T47D (cell line): ENCODE results near the gene BPNT1.
"Not testable (repeated sequence)": the region's sequence is repeated elsewhere in the genome, so short reads cannot be mapped to it uniquely, and the experiment has no call there.

Experiments used
- DNase-seq, 2 experiments: peaks; one replicate each; pipeline versions ENCODE4 v3.0.0 to v3.0.0-alpha.2; 2011 to 2012; ENCODE audit warnings: low read depth in 1 of 2, low spot score in 1 of 2
- JUND ChIP-seq: IDR thresholded peaks from 2 replicates; pipeline ENCODE4 v1.6.1; 2012; ENCODE audit warnings: low read depth
- in situ Hi-C: cut with HindIII; loops from 2 replicates; pipeline ENCODE4 v1.10.0; 2016; ENCODE audit warnings: low sequenced_read_pairs, low pct_unique_long_range_greater_than_20kb

BPNT1 gene

DNA sequence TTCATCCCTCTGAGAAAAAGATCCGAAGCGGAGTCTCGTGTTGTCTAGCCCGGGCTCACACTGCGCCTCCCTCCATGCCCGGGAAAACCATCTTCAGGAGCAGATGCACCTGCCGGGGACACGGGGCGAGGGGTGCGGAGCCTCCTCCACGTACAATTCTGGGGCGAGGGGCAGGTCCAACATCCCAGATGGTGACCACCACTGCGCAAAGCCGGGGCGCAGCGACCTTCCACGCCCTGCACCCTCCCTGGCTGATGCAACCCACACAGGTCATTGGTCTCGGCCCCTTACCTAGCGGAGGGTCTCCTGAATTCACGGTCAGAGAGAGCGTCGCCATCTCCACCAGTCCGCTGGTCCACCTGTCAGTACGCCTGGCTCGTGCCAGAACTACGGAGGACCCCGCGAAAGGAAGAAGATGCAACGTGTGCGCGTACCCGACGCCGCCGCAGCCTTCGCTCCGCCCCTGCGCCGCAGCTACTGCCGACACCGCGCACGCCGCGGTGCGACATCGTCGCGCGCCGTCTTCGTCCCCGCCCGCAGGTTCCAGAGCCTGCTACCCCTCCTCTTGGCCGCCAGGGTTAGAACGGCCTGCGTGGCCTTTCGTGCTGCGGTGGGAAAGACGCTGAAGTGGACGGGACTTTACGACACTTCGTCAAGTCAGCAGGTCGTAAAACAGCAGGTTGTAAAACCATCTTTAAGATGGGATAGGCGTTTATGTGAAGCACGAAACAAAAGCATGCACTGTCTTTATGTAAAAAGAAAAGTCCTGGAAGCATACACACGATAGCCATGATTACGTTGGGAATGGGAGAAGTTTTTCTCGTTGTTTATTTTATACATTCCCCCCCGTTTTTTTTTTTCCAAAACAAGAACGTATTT is 43.3 kb downstream of the BPNT1 start, which contains the start of gene EPRS1:
Gene EPRS1 (minus strand): TSS at position 454 of the 879 bp plus-strand sequence. CDS start 117 bp downstream, at position 337.
- in situ Hi-C loops, result no loop called here
- peak; percentile 93 to 99 for DNase-seq
- no peak for TF ChIP-seq JUND

DNA sequence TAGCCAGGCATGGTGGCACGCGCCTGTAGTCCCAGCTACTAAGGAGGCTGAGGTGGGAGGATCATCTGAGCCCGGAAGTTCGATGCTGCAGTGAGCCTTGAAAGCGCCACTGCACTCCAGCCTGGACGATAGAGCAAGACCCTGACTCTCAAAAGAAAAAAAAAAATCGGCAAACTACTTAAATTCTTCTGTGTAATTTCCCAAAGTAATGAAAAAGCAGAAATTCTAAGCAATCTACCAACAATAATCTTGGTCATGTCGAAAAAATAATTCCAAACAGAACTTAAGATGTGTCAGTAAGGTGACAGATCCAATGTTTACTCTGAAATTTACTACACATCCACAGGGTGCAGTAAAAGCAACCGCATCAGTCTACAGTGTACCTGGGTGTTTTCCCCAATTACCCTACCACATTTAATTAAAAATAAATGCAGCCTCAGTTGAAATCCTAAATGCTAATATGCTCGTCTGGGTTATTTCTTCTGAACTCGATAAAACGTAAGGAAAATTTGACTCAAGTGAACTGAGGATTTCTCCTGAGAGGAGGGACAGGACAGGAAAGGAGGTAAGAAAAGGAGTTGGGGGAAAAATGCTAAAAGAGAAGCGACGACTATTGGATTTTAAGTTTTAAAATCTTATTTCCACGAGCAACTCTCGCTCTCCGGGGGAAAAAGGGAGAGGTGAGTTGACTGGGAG is 44.1 kb downstream of the BPNT1 start:
- DNase-seq, result peak; percentile 23 to 44
- in situ Hi-C loops, result no loop called here
- TF ChIP-seq JUND, result no peak

DNA sequence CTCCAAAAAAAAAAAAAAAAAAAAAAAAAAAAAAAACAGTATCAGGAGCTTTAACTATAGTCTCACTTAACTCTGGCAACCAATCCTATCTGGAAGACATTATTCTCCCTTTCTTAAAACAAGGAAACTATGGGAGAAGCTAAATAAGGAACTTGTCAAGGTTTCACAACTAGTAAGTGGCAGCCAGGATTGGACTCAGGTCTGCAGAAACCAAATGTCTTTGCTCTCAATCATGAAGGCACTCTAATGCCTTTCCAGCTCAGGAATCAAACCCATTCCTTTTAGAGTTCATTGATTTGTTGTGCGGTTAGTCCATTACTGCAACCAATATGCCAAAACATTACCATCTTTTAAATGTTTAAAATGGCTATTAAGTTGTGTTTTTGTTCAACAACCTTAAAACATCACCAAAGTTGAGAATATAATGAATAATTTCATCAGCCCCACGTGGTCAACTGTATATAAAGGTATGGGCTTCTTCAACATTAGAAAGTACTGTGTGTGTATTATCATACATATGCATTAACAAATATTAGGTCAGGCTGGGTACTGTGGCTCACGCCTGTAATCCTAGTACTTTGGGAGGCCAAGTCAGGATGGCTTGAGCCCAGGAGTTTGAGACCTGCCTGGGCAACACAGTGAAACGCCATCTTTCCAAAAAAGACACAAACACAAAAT is 44.8 kb downstream of the BPNT1 start:
- in situ Hi-C loops, result no loop called here
- DNase-seq, result no peak
- TF ChIP-seq JUND, result no peak

DNA sequence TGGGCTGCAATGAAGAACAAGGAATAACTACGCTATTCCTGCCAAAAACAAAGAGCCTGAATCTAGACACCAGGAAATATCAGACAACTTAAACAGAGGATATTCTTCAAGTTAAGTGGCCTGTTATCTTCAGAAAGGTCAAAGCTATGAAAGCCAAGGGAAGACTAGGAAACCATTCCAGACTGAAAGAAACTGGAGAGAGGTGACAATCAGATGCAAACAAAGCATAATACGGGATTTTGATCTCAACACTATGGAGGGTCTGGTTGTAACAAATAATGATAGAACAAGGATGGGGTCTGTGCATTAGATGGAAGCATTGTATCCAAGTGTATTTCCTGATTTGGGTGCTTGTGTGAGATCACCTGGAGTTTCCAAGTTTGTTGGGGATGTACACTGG is 45.9 kb downstream of the BPNT1 start:
- in situ Hi-C loops, result no loop called here
- no peak for DNase-seq
- TF ChIP-seq JUND, result no peak

DNA sequence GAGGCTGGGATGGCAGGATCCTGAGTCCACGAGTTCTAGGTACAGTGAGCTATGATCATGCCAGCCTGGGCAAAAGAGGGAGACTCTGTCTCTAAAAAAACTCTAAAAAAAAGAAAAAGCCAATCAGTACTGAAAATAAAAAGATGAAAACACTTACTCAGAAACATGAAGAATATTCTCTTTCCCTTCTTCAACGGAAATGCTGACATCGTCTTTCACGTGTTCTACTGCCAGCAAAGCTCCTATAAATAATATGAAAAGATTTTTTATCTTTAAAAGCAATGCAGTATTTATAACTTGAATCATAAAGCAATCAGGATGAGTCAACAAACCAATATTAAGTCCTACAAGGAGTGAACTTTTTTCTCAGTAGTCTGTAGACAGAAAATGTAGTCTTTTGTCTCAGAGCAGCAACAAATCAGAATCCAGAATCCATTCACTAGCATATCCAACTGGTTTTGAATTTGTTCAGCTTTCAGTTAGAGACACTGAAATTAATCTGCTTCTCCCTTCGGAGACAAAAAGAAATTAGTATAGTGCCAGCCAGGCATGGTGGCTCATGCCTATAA is 49.5 kb downstream of the BPNT1 start:
- no peak for DNase-seq
- no peak for TF ChIP-seq JUND
- in situ Hi-C loops, result no loop called here

DNA sequence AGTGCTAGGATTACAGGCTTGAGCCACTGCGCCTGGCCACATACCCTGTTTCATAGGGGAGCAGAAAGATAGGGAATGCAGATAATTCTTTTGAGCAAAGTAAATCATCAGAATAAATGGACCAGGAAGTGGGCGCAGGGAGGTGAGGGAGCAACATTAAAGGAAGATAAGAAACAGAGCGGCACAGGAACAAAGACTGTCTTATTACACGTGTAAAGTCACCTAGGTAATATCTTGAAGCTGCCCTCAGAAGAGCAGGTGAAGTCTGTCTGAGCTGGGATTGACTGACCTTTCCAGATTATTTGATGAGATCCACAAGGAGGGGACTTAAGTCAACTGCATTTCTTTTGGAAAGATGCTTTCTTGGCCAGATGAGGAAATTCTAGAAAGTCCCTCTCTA is 50.9 kb downstream of the BPNT1 start:
- TF ChIP-seq JUND, result no peak
- in situ Hi-C loops, result no loop called here
- DNase-seq, result no peak

DNA sequence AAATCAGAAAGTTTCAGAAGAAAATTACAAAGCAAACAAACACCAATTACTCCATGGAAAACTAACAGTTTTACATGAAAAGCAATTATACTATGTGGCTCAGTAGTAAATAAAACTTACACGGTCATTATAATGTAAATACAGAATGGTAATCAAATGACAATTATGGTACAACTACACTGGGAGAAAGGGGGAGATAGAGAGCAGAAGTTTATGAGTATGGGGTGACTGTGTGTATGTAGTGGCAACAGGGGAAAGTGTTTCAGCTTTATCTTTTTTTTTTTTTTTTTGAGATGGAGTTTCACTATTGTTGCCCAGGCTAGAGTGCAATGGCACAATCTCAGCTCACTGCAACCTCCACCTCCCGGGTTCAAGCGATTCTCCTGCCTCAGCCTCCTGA is 51.8 kb downstream of the BPNT1 start:
- DNase-seq, in situ Hi-C loops: not testable (repeated sequence)

DNA sequence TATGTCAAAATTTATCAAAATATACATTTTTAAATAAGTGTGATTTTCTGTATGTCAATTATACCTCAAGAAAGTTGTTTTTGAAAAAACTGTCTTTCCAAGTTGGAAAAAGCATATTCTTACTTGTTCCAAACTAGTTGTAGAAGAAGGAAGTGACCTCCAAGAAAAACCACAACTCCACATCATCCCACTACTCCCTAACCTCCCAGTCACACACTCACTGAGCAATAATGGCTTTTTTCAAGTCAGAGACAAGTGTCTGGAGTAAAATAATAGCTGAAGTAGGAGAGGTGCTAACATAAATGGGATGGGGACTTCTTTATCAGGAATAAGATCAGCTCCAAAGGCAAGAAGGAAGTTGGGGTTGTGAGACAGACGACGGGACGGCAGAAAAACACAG is 56.7 kb downstream of the BPNT1 start:
- in situ Hi-C loops, result no loop called here
- no peak for DNase-seq
- TF ChIP-seq JUND, result no peak

DNA sequence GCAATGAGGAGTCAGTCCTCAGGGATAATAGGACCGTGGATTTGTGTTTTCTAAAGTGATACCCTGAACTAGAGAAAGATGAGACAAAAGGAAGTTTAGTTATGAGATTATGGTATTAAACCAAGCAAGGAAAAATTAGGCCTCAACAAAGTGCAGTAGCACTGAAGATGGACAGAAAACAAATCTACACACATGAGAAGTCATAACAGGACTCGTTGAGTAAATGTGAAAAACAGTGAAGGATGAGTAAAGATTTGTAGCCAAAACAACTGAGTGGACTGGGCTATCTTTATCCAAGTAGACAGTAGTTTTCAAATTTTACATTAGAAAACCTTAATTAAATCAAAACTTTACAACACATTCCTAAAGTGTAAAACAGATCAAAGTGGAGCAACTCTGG is 58.3 kb downstream of the BPNT1 start:
- TF ChIP-seq JUND, result no peak
- in situ Hi-C loops, result no loop called here
- DNase-seq, result no peak

DNA sequence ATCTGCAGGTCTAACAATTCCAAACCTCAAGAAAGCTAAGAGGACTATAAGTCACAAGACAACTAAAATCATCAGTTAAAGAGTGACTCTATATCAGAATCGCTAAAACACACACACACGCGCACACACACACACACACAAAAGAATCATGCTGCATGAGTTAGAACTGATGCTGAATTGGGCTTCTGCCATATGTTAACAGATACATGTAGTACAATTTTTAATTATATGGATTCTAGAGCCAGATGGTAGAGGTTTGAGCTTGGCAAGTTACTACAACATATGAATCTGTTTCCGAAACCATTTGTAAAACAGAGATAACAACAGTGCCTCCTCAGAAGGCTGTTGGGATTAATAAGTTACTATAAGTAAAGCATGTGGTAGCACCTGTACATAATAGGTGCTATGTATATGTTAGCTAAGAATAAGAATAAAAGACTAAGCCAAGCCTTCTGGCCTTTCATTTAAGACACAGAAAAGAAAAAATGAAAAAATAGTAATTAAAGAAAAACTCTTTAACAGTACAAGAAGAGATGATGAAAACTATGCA is 61.2 kb downstream of the BPNT1 start:
- in situ Hi-C loops, result no loop called here
- TF ChIP-seq JUND, result no peak
- DNase-seq, result no peak

DNA sequence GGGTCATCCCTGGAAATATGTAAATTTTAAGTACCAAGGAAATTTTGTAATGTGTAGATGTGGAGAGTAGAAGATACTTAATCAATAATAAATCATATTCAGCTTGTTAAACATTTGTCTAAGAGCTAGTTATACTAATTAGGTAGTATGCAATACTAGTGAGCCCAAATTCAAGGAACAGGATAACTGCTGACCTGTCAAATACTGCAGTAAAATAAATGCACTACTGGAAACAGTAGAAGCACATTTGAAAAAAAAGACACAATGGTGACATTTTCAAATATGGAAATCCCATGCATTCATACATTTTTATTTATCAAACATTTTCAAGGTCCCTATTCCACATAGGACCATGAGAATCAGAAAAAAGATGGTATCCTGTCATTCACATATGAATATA is 70.5 kb downstream of the BPNT1 start:
- in situ Hi-C loops, result no loop called here
- TF ChIP-seq JUND, result no peak

DNA sequence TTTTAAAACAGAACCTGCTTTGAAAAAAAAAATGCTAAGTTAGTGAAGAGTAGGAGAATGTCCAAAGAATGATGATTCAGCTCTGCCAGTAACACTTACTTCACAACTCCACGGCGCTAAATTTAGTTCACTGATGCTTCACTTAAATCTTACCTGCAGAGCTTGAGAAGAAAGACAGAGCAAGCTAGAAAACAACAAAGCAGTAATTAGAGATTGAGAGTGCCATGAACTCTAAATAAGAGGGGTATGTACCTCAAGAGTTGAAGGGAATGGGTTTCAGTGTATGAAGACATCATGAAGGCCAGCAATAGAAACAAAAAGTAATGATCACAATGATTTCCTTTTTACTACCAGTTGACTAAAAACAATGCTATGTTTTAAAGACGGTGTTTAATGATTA is 76.1 kb downstream of the BPNT1 start:
- no peak for TF ChIP-seq JUND
- in situ Hi-C loops, result no loop called here
- DNase-seq, result no peak

More for the DNA sequence above, 70.5 kb downstream of the BPNT1 start:
- DNase-seq, result no peak
